Keratinocyte (primary cell): ENCODE measurements around the gene LAMB4. TPM values are rescaled to one million over a fixed set of nuclear protein-coding genes. Genes with fewer than 3 reads are reported as not detected.

Experiments used
- DNase-seq: peaks from one replicate; pipeline ENCODE4 v3.0.0-alpha.2; 2011; ENCODE audit warnings: low read depth, missing footprints, low spot score
- FAIRE-seq: peaks from 2 replicates; lab custom pipeline; 2011; peaks lifted over from hg19 to GRCh38; lab: Jason Lieb, UNC
- H2AFZ ChIP-seq: 2 replicates; pipeline ENCODE4 v1.6.0; 2012; ENCODE audit warnings: low read length, control low read depth, inconsistent platforms; ENCODE audit not compliant: control insufficient read depth
- H3K27ac ChIP-seq: 2 replicates; pipeline ENCODE4 v1.5.1; 2011; ENCODE audit warnings: low read length; ENCODE audit not compliant: control insufficient read depth, insufficient read depth
- H3K27me3 ChIP-seq: 3 replicates; pipeline ENCODE4 v1.6.0; 2011; ENCODE audit warnings: low read length; ENCODE audit not compliant: control insufficient read depth, insufficient read depth; ENCODE audit errors: extremely low read depth
- H3K36me3 ChIP-seq, 2 experiments: 2 replicates in 1 of 2; 3 replicates in 1 of 2; pipeline ENCODE4 v1.5.1; 2011; ENCODE audit warnings: low read length in 2 of 2, mild to moderate bottlenecking in 1 of 2; ENCODE audit not compliant: control insufficient read depth in 2 of 2, insufficient read depth in 2 of 2; ENCODE audit errors: extremely low read depth in 1 of 2
- H3K4me1 ChIP-seq: 3 replicates; pipeline ENCODE4 v1.5.1; 2011; ENCODE audit warnings: low read length; ENCODE audit not compliant: control insufficient read depth, insufficient read depth; ENCODE audit errors: extremely low read depth
- H3K4me2 ChIP-seq: 3 replicates; pipeline ENCODE4 v1.6.0; 2011; ENCODE audit warnings: low read depth, low read length; ENCODE audit not compliant: control insufficient read depth, insufficient read depth; ENCODE audit errors: extremely low read depth
- H3K4me3 ChIP-seq, 3 experiments: fragments of 200-600 bp in 1 of 3; sonication (generic) in 1 of 3; 2 replicates in 2 of 3; 3 replicates in 1 of 3; pipeline ENCODE4 v1.5.1; 2011 to 2016; ENCODE audit warnings: low read length in 3 of 3, mild to moderate bottlenecking in 3 of 3, control low read depth in 2 of 3, inconsistent platforms in 1 of 3, low read depth in 1 of 3, mixed read lengths in 1 of 3, mixed run types in 1 of 3, moderate library complexity in 1 of 3; ENCODE audit not compliant: control insufficient read depth in 2 of 3, insufficient read depth in 2 of 3; ENCODE audit errors: extremely low read depth in 1 of 3
- H3K79me2 ChIP-seq: 2 replicates; pipeline ENCODE4 v1.6.0; 2012; ENCODE audit warnings: low read length; ENCODE audit not compliant: control insufficient read depth, insufficient read depth
- H3K9ac ChIP-seq: 3 replicates; pipeline ENCODE4 v1.6.0; 2011; ENCODE audit warnings: low read length; ENCODE audit not compliant: control insufficient read depth, insufficient read depth; ENCODE audit errors: extremely low read depth
- H3K9me1 ChIP-seq: 3 replicates; pipeline ENCODE4 v1.6.0; 2011; ENCODE audit warnings: low read length; ENCODE audit not compliant: control insufficient read depth, insufficient read depth; ENCODE audit errors: extremely low read depth
- H3K9me3 ChIP-seq: 2 replicates; pipeline ENCODE4 v1.5.1; 2012; ENCODE audit warnings: low read depth, low read length; ENCODE audit not compliant: control insufficient read depth
- H4K20me1 ChIP-seq: 3 replicates; pipeline ENCODE4 v1.6.0; 2011; ENCODE audit warnings: low read length; ENCODE audit not compliant: control insufficient read depth, insufficient read depth; ENCODE audit errors: extremely low read depth
- CTCF ChIP-seq, 3 experiments: IDR thresholded peaks in 1 of 3; conservative IDR thresholded peaks in 1 of 3; optimal IDR thresholded peaks in 1 of 3; 2 replicates in 2 of 3; 3 replicates in 1 of 3; pipeline versions ENCODE3 to v1.5.1; 2011; ENCODE audit warnings: low read length in 3 of 3, mild to moderate bottlenecking in 3 of 3, moderate library complexity in 2 of 3, control low read depth in 1 of 3, inconsistent platforms in 1 of 3; ENCODE audit not compliant: insufficient read depth in 2 of 3; ENCODE audit errors: extremely low read depth in 1 of 3
- EZH2 ChIP-seq: IDR thresholded peaks from one replicate; pipeline ENCODE4 v1.6.1; 2012; ENCODE audit warnings: inconsistent platforms, mild to moderate bottlenecking, low read length, moderate library complexity
- dilution Hi-C: fragments of 300-500 bp; cut with MboI; formaldehyde crosslinking; loops from one replicate; pipeline ENCODE4 v1.7.0; 2020; ENCODE audit warnings: low sequenced_read_pairs; ENCODE audit not compliant: extremely low pct_ligation_motif_present
- polyA plus RNA-seq, 5 experiments: library from polyadenylated mRNA; depleted of rRNA in 3 of 5; stranded (reverse) in 3 of 5; stranded (forward) in 1 of 5; unstranded in 1 of 5; fragments of >200 nt; gene quantifications; 1 replicate in 1 of 5; 2 replicates in 3 of 5; 3 replicates in 1 of 5; pipeline versions ENCODE4 v1.2.1 to v1.2.3, GENCODE V29; 2011 to 2012; ENCODE audit warnings: missing spikeins in 2 of 5, low read depth in 1 of 5, low replicate concordance in 1 of 5

LAMB4 gene
- polyA plus RNA-seq, 1 donor (not counting 4 experiments of a cell fraction or from before 2014, with no cell fraction given), result 3.7 TPM

GRCh38 chr7:108142675-108143259 lies 12.6 kb upstream of the LAMB4 start:
- Histone ChIP-seq H3K79me2 (no peaks in the 10 kb centered on the region), H3K4me1 (peaks cover 8% of the 10 kb centered on the region), H3K27me3 (no peaks in the 10 kb centered on the region), H4K20me1 (no peaks in the 10 kb centered on the region), H2AFZ (no peak overlapping the region), H3K4me2 (no peak overlapping the region), H3K4me3 (no peak overlapping the region), H3K9ac (no peak overlapping the region), H3K9me1 (no peaks in the 10 kb centered on the region), H3K9me3 (no peaks in the 10 kb centered on the region), H3K36me3 (no peaks in the 10 kb centered on the region), H3K27ac (no peak overlapping the region)
- TF ChIP-seq CTCF (optimal IDR thresholded peaks at IDR 0.05 in 1 of 3, IDR thresholded peaks at IDR 0.05 in 1 of 3, conservative IDR thresholded peaks at IDR 0.05 in 1 of 3; ENCODE audit: extremely low read depth in 1 of 3, insufficient read depth in 2 of 3, low read length in 3 of 3), result no peak
- TF ChIP-seq EZH2, result no peak
- no peak for DNase-seq
- FAIRE-seq, result no peak
- dilution Hi-C loops, result no loop called here

DNA sequence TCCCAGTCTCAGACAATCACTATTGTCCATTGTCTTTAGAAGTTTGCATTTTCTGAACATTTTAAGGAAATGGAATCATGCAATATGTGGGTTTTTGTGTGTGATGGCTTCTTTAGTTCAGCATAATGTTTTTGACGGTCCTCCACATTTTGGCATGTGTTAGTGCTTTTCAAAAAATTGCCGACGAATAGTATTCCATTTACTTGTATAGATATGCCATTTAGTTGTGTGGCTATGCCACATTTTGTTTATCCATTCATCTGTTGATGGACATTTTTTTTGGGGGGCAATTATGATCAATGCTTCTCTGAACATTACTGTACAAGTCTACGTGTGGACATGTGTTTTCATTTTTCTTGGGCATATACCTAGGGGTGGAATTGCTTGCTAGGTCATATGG lies 12.0 kb upstream of the LAMB4 start:
- Histone ChIP-seq H3K9me1 (no peaks in the 10 kb centered on the region), H3K4me2 (no peak overlapping the region), H3K36me3 (no peaks in the 10 kb centered on the region), H3K4me3 (no peak overlapping the region), H3K4me1 (peaks cover 8% of the 10 kb centered on the region), H3K9ac (no peak overlapping the region), H3K9me3 (no peaks in the 10 kb centered on the region), H4K20me1 (no peaks in the 10 kb centered on the region), H2AFZ (no peak overlapping the region), H3K27me3 (no peaks in the 10 kb centered on the region), H3K27ac (no peak overlapping the region), H3K79me2 (no peaks in the 10 kb centered on the region)
- TF ChIP-seq CTCF (optimal IDR thresholded peaks at IDR 0.05 in 1 of 3, IDR thresholded peaks at IDR 0.05 in 1 of 3, conservative IDR thresholded peaks at IDR 0.05 in 1 of 3; ENCODE audit: extremely low read depth in 1 of 3, insufficient read depth in 2 of 3, low read length in 3 of 3), result no peak
- TF ChIP-seq EZH2, result no peak
- DNase-seq (no peak), FAIRE-seq (no peak)
- dilution Hi-C loops, result no loop called here
